ENCODE measurements around the gene KLK5. TPM values are rescaled to one million over a fixed set of nuclear protein-coding genes. Genes with fewer than 3 reads are reported as not detected.
A peak's percentile ranks its signal among the peaks of the same experiment; 100 is the strongest.

Gene KLK5
- polyA plus RNA-seq, 2 of the 4 experiments (the other 2 are of a cell fraction): not detected

DNA sequence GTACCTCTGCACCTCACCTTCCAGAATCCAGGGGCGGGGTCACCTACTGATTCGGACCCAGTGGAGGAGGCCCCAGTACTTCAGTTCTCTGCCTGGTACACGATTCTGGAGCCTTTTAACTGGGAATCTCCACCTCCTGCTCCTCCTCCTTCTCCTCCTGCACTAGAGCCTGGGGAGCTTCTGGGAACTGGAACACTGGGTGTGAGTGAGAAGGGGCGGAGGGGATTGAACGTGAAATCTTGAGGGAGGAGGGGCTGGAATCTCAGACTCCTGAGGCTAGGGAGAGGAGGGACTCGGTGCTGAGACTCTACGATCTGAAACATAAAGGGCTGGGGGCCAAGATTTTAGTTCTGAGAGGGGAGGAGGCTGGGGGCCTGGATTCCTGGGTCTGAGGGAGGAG is 48.7 kb upstream of the KLK5 start, which contains the start of gene KLK8:
TSS of gene KLK8 (minus strand) at position 90 of the 400 bp plus-strand sequence. CDS start 437 bp downstream, outside the sequence.
- FAIRE-seq (no peak), DNase-seq (ENCODE audit: low read depth in 1 of 2, low spot score in 1 of 2) (no peak), ATAC-seq (peak in 1 of 2 experiments; percentile 12; a peak in 1 of 6 replicates)
- Histone ChIP-seq H3K4me2 (peak within 1 kb of the TSS; percentile 79), H3K4me1 (peaks cover 6% of the 10 kb centered on the region; the same call in 2 of the 3 replicates), H3K27ac (no peak within 1 kb of the TSS), H3K4me3 (peak within 1 kb of the TSS; percentile 35), H3K9me3 (no peaks in the 10 kb centered on the region)
- TF ChIP-seq BHLHE40 (IDR thresholded peaks at IDR 0.05; ENCODE audit: low read depth, low read length): no peak
- TF ChIP-seq NPAS2 (CRISPR knock-in tag; IDR thresholded peaks at IDR 0.05; ENCODE audit: borderline replicate concordance): no peak
- no peak for TF ChIP-seq CEBPB (IDR thresholded peaks at IDR 0.05)
- TF ChIP-seq ZFP36 (IDR thresholded peaks at IDR 0.05; ENCODE audit: borderline replicate concordance, partially characterized antibody): no peak
- TF ChIP-seq HOXB5 (CRISPR knock-in tag; IDR thresholded peaks at IDR 0.05): no peak
- TF ChIP-seq ZNF302 (CRISPR knock-in tag; IDR thresholded peaks at IDR 0.05): no peak
- no peak for TF ChIP-seq MYC (IDR thresholded peaks at IDR 0.05; ENCODE audit: borderline replicate concordance, low read length)
- no peak for TF ChIP-seq POLR2AphosphoS2 (conservative IDR thresholded peaks at IDR 0.05; ENCODE audit: low read length)
- TF ChIP-seq KDM1A (IDR thresholded peaks at IDR 0.05; ENCODE audit: low read depth): no peak
- no peak for TF ChIP-seq FOSL2 (IDR thresholded peaks at IDR 0.05)
- no peak for TF ChIP-seq FOSL2 (CRISPR knock-in tag; IDR thresholded peaks at IDR 0.05)
- TF ChIP-seq, protein P1, sequence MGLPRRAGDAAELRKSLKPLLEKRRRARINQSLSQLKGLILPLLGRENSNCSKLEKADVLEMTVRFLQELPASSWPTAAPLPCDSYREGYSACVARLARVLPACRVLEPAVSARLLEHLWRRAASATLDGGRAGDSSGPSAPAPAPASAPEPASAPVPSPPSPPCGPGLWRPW (IDR thresholded peaks at IDR 0.05): no peak
- TF ChIP-seq, protein P2, sequence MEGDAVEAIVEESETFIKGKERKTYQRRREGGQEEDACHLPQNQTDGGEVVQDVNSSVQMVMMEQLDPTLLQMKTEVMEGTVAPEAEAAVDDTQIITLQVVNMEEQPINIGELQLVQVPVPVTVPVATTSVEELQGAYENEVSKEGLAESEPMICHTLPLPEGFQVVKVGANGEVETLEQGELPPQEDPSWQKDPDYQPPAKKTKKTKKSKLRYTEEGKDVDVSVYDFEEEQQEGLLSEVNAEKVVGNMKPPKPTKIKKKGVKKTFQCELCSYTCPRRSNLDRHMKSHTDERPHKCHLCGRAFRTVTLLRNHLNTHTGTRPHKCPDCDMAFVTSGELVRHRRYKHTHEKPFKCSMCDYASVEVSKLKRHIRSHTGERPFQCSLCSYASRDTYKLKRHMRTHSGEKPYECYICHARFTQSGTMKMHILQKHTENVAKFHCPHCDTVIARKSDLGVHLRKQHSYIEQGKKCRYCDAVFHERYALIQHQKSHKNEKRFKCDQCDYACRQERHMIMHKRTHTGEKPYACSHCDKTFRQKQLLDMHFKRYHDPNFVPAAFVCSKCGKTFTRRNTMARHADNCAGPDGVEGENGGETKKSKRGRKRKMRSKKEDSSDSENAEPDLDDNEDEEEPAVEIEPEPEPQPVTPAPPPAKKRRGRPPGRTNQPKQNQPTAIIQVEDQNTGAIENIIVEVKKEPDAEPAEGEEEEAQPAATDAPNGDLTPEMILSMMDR (IDR thresholded peaks at IDR 0.05): no peak
- TF ChIP-seq, protein P3, sequence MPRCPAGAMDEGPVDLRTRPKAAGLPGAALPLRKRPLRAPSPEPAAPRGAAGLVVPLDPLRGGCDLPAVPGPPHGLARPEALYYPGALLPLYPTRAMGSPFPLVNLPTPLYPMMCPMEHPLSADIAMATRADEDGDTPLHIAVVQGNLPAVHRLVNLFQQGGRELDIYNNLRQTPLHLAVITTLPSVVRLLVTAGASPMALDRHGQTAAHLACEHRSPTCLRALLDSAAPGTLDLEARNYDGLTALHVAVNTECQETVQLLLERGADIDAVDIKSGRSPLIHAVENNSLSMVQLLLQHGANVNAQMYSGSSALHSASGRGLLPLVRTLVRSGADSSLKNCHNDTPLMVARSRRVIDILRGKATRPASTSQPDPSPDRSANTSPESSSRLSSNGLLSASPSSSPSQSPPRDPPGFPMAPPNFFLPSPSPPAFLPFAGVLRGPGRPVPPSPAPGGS (IDR thresholded peaks at IDR 0.05): no peak
- TF ChIP-seq HOXB13 (CRISPR knock-in tag; IDR thresholded peaks at IDR 0.05; ENCODE audit: low read depth): no peak
- no peak for TF ChIP-seq ZSCAN20 (CRISPR knock-in tag; IDR thresholded peaks at IDR 0.05)
- no peak for TF ChIP-seq JUNB (IDR thresholded peaks at IDR 0.05)
- ChIA-PET CTCF (interaction anchor here (0.6 to 4.0 kb wide), 3 partner anchors 15 to 39 kb away, joined by 3 to 21 read pairs (median 3); no protein-coding TSS in a partner anchor), POLR2A (no interaction called here)
- 32% methylated on average over 6 of the region's 7 CpGs for WGBS (ENCODE audit: missing lambda C conversion rate)

DNA sequence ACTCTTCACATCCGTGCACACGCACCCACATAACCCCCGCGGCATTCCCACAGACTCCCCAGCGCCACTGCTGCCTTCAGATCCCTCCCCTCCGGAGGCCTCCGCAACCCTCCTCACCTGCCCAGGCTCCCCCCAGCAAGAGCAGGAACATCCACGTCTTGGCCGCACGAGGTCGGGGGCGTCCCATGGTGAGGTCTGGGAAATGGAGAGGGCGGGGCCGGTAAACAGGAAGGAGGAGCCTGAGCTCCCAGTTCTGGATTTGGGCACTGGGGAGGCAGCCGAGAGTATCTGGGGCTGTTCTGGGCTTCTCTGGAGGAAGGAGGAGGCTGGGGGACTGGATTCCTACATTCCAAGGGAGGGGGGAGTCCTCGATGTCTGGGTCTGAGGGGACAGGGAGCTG is 48.1 kb upstream of the KLK5 start:
- DNase-seq (ENCODE audit: low read depth in 1 of 2, low spot score in 1 of 2) (no peak), FAIRE-seq (no peak), ATAC-seq (0 out of 6 replicates have a peak, but pooled peaks of 1 of the 2 experiments have one; percentile 15)
- peaks cover 6% of the 10 kb centered on the region; the same call in 2 of the 3 replicates for H3K4me1 ChIP-seq
- H3K27ac ChIP-seq: no peak overlapping the region
- TF ChIP-seq ESRRA (IDR thresholded peaks at IDR 0.05; ENCODE audit: borderline replicate concordance, low read length): no peak
- no peaks in the 10 kb centered on the region for H3K9me3 ChIP-seq
- 37% methylated on average over 16 of the region's 16 CpGs for WGBS (ENCODE audit: missing lambda C conversion rate)
- 0 out of 3 replicates have a peak overlapping the region, but pooled peaks have one; percentile 12 for H3K4me2 ChIP-seq
- no peak overlapping the region for H3K4me3 ChIP-seq
- CTCF ChIA-PET: interaction anchor here (0.6 to 4.0 kb wide), 4 partner anchors 11 to 38 kb away, joined by 3 to 21 read pairs (median 3); no protein-coding TSS in a partner anchor
- POLR2A ChIA-PET: no interaction called here

DNA sequence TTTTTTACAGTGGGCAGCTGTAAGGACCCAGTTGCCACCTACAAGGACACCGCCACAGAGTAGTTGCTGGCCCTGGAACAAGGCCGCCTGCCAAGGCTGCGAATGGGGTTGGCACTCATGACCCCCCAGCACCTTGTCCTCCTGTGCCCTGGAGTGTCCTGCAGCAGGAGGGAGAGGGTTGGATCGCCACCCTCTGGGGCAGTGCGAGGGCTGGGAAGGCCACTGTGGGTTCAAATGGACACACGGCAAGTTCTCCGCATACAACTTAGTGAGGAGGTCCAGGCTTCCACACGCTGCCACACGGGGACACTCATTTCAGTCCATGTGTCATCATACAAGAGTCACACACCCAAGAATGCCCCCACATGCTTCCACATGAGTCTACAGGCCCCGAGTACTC is 47.6 kb upstream of the KLK5 start:
- H3K9me3 ChIP-seq: no peaks in the 10 kb centered on the region
- no peak overlapping the region for H3K27ac ChIP-seq
- 76% methylated on average over 10 of the region's 10 CpGs for WGBS (ENCODE audit: missing lambda C conversion rate)
- FAIRE-seq (no peak), ATAC-seq (no peak), DNase-seq (ENCODE audit: low read depth in 1 of 2, low spot score in 1 of 2) (no peak)
- no peak overlapping the region for H3K4me2 ChIP-seq
- H3K4me3 ChIP-seq: no peak overlapping the region
- CTCF ChIA-PET: interaction anchor here (1.5 kb wide), 1 partner anchor 12 kb away, joined by 3 read pairs; no protein-coding TSS in a partner anchor
- POLR2A ChIA-PET: no interaction called here
- peaks cover 6% of the 10 kb centered on the region; the same call in 2 of the 3 replicates for H3K4me1 ChIP-seq
- TF ChIP-seq MAFK (IDR thresholded peaks at IDR 0.05; ENCODE audit: partially characterized antibody): no peak
- TF ChIP-seq POLR2A (IDR thresholded peaks at IDR 0.05; ENCODE audit: low read length): no peak
- TF ChIP-seq, protein P2 (IDR thresholded peaks at IDR 0.05): no peak
- TF ChIP-seq HOXB13 (CRISPR knock-in tag; IDR thresholded peaks at IDR 0.05; ENCODE audit: low read depth): no peak
- no peak for TF ChIP-seq ZFP36 (IDR thresholded peaks at IDR 0.05; ENCODE audit: borderline replicate concordance, partially characterized antibody)
- TF ChIP-seq GATA3 (IDR thresholded peaks at IDR 0.05; ENCODE audit: borderline replicate concordance): no peak
- TF ChIP-seq MAZ (IDR thresholded peaks at IDR 0.05; ENCODE audit: borderline replicate concordance, low read depth, low read length): no peak
- TF ChIP-seq, protein P4, sequence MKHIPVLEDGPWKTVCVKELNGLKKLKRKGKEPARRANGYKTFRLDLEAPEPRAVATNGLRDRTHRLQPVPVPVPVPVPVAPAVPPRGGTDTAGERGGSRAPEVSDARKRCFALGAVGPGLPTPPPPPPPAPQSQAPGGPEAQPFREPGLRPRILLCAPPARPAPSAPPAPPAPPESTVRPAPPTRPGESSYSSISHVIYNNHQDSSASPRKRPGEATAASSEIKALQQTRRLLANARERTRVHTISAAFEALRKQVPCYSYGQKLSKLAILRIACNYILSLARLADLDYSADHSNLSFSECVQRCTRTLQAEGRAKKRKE (CRISPR knock-in tag; IDR thresholded peaks at IDR 0.05; ENCODE audit: low read depth): no peak
- TF ChIP-seq HOXB5 (CRISPR knock-in tag; IDR thresholded peaks at IDR 0.05): no peak
- no peak for TF ChIP-seq TP53 (CRISPR knock-in tag; IDR thresholded peaks at IDR 0.05)
- TF ChIP-seq, protein P5, sequence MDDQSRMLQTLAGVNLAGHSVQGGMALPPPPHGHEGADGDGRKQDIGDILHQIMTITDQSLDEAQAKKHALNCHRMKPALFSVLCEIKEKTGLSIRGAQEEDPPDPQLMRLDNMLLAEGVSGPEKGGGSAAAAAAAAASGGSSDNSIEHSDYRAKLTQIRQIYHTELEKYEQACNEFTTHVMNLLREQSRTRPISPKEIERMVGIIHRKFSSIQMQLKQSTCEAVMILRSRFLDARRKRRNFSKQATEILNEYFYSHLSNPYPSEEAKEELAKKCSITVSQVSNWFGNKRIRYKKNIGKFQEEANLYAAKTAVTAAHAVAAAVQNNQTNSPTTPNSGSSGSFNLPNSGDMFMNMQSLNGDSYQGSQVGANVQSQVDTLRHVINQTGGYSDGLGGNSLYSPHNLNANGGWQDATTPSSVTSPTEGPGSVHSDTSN (IDR thresholded peaks at IDR 0.05): no peak
- no peak for TF ChIP-seq CEBPB (IDR thresholded peaks at IDR 0.05)
- TF ChIP-seq FOXS1 (CRISPR knock-in tag; IDR thresholded peaks at IDR 0.05): no peak
- TF ChIP-seq RAD21 (conservative IDR thresholded peaks at IDR 0.05 in 1 of 2, IDR thresholded peaks at IDR 0.05 in 1 of 2): no peak
